SIG-M5 (cell line): ENCODE data around the gene PATE4.
"Not testable (repeated sequence)": the region's sequence is repeated elsewhere in the genome, so short reads cannot be mapped to it uniquely, and the experiment has no call there.

ENCODE experiments used
- DNase-seq: peaks from one replicate; lab custom pipeline; 2025; lab: John Stamatoyannopoulos, UW

Gene PATE4

DNA sequence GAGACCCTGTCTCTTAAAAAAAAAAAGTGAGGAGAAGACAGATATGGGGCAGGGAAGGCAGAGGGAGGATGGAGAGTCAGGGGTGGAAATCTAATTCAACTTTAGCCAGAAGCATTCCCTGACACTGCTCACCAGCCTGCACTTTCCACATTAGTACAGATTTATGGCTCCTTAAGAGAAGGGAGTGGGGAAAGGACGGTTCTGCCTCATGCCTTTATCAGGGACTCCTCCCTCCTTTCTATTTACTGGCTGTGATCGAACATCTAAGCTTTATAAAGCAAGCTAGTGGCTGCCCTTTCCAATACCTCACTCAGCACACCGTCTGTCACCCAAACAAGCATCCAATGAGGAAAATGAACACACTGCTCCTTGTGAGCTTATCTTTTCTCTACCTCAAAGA, at the start of gene PATE4:
PATE4 (plus strand) TSS at position 301 of the 400 bp plus-strand sequence; CDS start at position 345, 44 bp downstream.
- DNase-seq = no peak

- DNase-seq = no peak
Measured at GRCh38 chr11:125784678-125785077, 48.4 kb upstream of the PATE4 start.

DNA sequence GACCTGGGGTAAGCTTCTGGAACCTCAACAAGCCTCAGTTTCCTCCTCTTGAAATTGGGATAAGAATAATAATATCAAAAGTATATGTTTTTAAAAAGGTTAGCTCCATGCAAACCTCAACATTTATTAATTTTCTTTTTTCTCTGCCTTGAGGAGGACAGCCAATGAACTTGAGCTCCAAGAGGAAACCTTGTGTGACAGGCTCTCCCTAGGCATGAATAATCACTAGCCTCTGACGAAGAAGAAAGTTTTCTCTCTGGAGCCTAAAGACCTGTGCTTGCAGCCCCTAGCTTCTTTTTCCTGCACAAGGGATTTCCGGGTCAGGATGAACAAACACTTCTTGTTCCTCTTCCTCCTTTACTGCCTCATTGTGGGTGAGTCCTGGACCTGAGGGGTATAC, 45.3 kb upstream of the PATE4 start, which contains the start of gene PATE3:
PATE3 (plus strand) TSS at position 301 of the 400 bp plus-strand sequence; CDS start at position 326, 25 bp downstream.
- DNase-seq = no peak

- no peak for DNase-seq
Measured at GRCh38 chr11:125790825-125791224, 42.3 kb upstream of the PATE4 start.

- DNase-seq = no peak
Measured at GRCh38 chr11:125797641-125798040, 35.5 kb upstream of the PATE4 start.

DNA sequence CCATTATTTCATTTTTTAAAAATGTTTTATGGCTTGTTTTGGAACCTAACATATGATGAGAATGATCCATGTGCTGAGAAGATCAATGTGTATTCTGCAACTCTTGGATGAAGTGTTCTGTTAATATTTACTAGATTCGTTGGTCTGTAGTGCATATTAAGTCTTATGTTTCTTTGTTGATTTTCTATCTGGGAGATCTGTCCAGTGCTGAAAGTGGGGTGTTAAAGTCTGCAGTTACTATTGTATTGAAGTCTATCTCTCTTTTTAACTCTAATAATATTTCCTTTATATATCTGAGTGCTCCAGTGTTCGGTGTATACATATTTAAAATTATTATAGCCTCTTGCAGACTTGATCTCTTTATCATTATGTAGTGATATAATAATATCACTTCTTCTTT, 33.3 kb upstream of the PATE4 start:
- no peak for DNase-seq

GRCh38 chr11:125802387-125802786, 30.7 kb upstream of the PATE4 start:
- no peak for DNase-seq

DNA sequence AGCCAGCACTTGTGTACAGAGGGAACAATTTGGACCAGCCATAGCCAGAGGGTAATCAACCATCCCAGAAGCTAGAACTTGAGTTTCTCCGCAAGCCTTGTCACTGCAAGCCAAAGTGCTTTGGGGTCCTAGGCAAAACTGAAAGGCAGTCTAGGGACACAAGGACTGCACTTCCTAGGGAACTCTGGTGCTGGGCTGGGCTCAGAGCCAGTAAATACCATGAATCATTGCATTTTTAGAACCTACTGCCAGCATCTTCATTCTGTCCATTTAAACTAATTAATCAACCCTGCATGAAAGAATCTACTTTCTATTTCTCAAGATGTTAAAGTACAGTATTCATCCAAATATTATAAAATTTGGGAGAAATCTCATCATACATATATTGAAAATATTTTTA, 25.2 kb upstream of the PATE4 start:
- DNase-seq = no peak

GRCh38 chr11:125835748-125836147, 2.6 kb downstream of the PATE4 start:
- no peak for DNase-seq

- no peak for DNase-seq
Measured at GRCh38 chr11:125842321-125842948, 9.3 kb downstream of the PATE4 start.

GRCh38 chr11:125846188-125846587, 13.1 kb downstream of the PATE4 start:
- no peak for DNase-seq

- DNase-seq = not testable (repeated sequence)
Measured at GRCh38 chr11:125857670-125858069, 24.6 kb downstream of the PATE4 start.

GRCh38 chr11:125862786-125863185, 29.7 kb downstream of the PATE4 start:
- not testable (repeated sequence) for DNase-seq

GRCh38 chr11:125865354-125865753, 32.2 kb downstream of the PATE4 start:
- not testable (repeated sequence) for DNase-seq

GRCh38 chr11:125869521-125869920, 36.4 kb downstream of the PATE4 start:
- DNase-seq = no peak

DNA sequence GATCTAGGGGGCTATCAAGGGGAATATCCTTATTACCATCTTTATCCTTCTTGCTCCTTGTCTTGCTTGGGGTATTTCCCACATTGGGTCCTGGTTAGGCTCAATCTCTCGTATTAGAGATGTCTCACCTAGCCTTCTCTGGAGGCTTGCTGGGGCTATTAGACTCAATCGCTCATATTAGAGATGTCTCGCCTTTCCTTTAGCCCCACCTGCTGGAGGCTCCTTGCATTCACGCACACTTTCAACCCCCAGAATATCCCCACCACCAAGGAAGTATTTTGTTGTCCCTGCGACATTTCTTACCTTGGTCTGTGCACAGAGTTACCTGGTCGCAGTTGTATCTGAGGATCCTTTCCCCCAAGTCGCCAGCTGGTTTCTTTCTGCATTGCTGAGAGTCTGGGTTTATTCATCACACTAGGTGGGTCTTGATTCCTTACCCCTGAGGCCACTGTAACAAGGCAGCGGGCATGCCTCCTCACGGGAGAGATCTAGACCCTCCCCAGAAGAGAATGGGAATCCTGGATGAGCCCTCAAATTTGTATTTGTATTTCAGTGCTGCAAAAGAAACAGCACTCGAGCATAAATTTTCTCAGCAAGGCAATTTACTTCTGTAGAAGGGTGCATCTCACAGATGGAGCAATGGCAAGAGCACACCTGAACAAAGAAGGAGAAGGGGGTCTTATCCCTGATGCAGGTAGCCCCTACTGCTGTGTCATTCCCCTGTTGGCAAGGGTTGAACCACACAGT, 38.4 kb downstream of the PATE4 start:
- no peak for DNase-seq

GRCh38 chr11:125872138-125872491, 39.0 kb downstream of the PATE4 start:
- DNase-seq = no peak

GRCh38 chr11:125873881-125874555, 40.9 kb downstream of the PATE4 start:
- DNase-seq = no peak

DNA sequence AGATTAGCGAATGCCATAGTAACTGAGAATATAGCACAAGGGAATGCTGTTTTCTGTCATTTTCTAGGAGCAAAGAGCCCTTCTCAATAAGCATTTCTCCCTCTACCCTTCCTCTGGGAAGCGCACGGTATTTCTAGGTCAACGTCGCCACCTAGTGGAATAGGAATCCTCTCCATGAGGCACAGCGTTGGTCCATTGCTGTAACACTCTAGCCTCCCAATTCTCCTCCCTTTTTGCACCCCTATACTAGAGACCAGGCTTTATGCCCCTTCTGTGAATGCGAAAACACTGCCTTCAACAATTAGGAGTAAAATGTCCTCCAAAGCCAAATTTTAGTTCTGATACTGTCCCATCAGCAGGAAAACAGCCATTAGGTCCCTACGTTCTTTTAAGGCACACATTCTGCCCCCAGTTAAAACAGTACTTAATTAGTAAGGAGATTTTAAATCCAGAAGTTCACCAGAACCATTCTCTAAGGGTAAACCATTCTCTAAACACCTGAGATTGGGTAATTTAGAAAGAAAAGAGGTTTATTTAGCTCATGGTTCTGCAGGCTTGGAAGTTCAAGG, 41.5 kb downstream of the PATE4 start:
- DNase-seq = no peak

DNA sequence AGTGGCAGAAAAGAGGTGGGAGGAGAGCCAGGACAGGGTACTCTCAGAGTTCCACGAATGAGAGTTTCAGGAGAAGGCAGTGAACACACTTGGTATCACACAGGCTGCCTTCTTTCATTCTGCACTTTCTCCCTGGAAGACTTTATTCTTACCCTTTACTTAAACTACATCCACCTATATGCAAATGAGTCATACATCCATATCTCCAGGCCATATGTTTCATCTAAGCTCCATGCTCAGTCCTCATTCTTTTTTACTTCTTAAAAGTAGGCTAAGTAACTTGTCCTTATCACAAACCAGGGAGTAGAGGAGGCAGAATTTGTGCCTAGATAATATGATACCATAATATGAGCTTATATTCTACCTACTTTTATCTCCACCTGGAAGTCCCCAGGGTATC, 48.2 kb downstream of the PATE4 start:
- no peak for DNase-seq

DNA sequence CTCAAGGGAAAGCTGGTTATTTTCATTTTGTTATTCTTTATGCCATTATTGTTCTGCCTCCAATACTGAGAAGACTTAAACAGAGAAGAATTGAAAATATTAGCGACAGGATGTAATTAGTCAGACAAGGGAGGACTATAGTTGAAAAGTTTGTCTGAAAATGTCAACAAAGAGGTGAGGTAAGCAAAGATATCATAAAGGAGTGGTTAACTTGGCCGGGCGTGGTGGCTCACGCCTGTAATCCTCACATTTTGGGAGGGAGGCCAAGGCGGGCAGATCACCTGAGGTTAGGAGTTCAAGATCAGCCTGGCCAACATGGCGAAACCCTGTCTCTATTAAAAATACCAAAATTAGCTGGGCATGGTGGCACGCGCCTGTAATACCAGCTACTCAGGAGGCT, 50.3 kb downstream of the PATE4 start:
- DNase-seq = no peak

DNA sequence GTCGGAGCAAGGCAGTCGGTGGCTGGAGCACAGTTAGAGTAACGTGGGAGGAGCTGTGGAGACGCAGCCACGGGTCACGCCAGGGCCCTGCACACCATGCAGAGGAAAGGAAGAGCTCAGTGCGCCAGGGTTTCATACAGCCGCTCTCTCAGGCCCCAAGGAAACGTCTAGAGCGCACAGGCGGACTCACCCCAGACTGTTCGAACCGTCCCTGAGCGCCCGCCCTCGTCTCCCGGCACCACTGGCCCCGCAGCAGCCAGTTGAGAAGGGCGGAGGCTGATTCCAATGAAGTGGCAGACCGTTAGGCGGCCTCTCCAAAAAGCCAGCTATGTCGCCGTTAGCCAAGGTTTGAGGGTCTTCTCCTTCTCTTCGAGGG, 53.9 kb downstream of the PATE4 start:
- no peak for DNase-seq
